Lower leg skin (tissue), 3 donors: ENCODE data around the gene FBRSL1.

Experiments used
- CTCF ChIP-seq, 3 donors: fragments of 450-650 bp; IDR thresholded peaks; one replicate each; pipeline ENCODE4 v1.5.1; 2016; ENCODE audit warnings: antibody characterized with exemption in 3 of 3, mild to moderate bottlenecking in 3 of 3, moderate library complexity in 2 of 3
- POLR2A ChIP-seq, 2 donors: fragments of 450-650 bp; IDR thresholded peaks; one replicate each; pipeline ENCODE4 v1.6.1; 2016 to 2017; ENCODE audit warnings: antibody characterized with exemption in 2 of 2, mild to moderate bottlenecking in 1 of 2, moderate library complexity in 1 of 2

- no peak for TF ChIP-seq CTCF (IDR thresholded peaks at IDR 0.05)
- no peak for TF ChIP-seq POLR2A (IDR thresholded peaks at IDR 0.05)
Observed at GRCh38 chr12:132489078-132489601, 811 bp upstream of the FBRSL1 start.
